Activated CD4-positive, alpha-beta memory T cell treated with anti-CD3 and anti-CD28 coated beads for 36 hours (primary cell): Measurements from ENCODE around the gene TRPM1. TPM values are rescaled to one million over a fixed set of nuclear protein-coding genes. Genes with fewer than 3 reads are reported as not detected.
A peak's percentile ranks its signal among the peaks of the same experiment; 100 is the strongest.

Source experiments
- CTCF ChIA-PET: fragments of 350-600 bp; sonication (Branson Sonifier 250); formaldehyde crosslinking; loops from one replicate; lab custom pipeline; 2021; ENCODE audit warnings: antibody characterized with exemption, inconsistent platforms; lab: Charles Lee
- POLR2A ChIA-PET: fragments of 350-600 bp; sonication (Branson Sonifier 250); formaldehyde crosslinking; loops from one replicate; lab custom pipeline; 2021; ENCODE audit warnings: antibody characterized with exemption; lab: Charles Lee
- DNase-seq: peaks from one replicate; pipeline ENCODE4 v3.0.0-alpha.2; 2020
- H3K27ac Mint-ChIP-seq: one replicate; pipeline ENCODE4 v1.8.0; 2021; ENCODE audit warnings: mixed read lengths
- H3K27me3 Mint-ChIP-seq: one replicate; pipeline ENCODE4 v1.8.0; 2021; ENCODE audit warnings: mixed read lengths
- H3K36me3 Mint-ChIP-seq: one replicate; pipeline ENCODE4 v1.8.0; 2021; ENCODE audit warnings: mixed read lengths
- H3K4me1 Mint-ChIP-seq: one replicate; pipeline ENCODE4 v1.8.0; 2021; ENCODE audit warnings: low read depth, mixed read lengths
- H3K4me3 Mint-ChIP-seq: one replicate; pipeline ENCODE4 v1.8.0; 2021; ENCODE audit warnings: mild to moderate bottlenecking, mixed read lengths
- H3K9me3 Mint-ChIP-seq: one replicate; pipeline ENCODE4 v1.8.0; 2021; ENCODE audit warnings: mixed read lengths
- intact Hi-C: fragments of 100-400 bp; cut with micrococcal nuclease; formaldehyde crosslinking; loops from one replicate; pipeline ENCODE4 v1.15.1; 2023
- total RNA-seq, 2 experiments: library from RNA; stranded (reverse); gene quantifications; one replicate each; pipeline ENCODE4 v1.2.3, GENCODE V29; 2021

The TRPM1 gene
- total RNA-seq, 2 experiments from 2014 or later = not detected

- Mint-ChIP-seq H3K27ac (no peak overlapping the region), H3K9me3 (no peaks in the 10 kb centered on the region), H3K4me1 (peaks cover 6% of the 10 kb centered on the region), H3K27me3 (no peaks in the 10 kb centered on the region), H3K36me3 (peaks cover 14% of the 10 kb centered on the region), H3K4me3 (no peak overlapping the region)
- ChIA-PET CTCF (interaction anchor here (0.7 to 0.8 kb wide), 2 partner anchors 156 to 330 kb away, joined by 3 read pairs; no protein-coding TSS in a partner anchor), POLR2A (interaction anchor here (0.6 to 1.3 kb wide), 2 partner anchors 9 to 17 kb away, joined by 3 read pairs; no protein-coding TSS in a partner anchor)
- no peak for DNase-seq
- intact Hi-C loops = loop anchor here (10.0 kb wide), 1 partner anchor 61 kb away; no protein-coding TSS in a partner anchor
Observed at GRCh38 chr15:30973379-30973778, 128.1 kb downstream of the TRPM1 start.

- H3K4me1 Mint-ChIP-seq = peaks cover 6% of the 10 kb centered on the region
- intact Hi-C loops = loop anchor here (10.0 kb wide), 1 partner anchor 65 kb away; no protein-coding TSS in a partner anchor
- H3K27ac Mint-ChIP-seq = no peak overlapping the region
- no peaks in the 10 kb centered on the region for H3K27me3 Mint-ChIP-seq
- no peaks in the 10 kb centered on the region for H3K9me3 Mint-ChIP-seq
- ChIA-PET POLR2A (no interaction called here), CTCF (no interaction called here)
- peaks cover 16% of the 10 kb centered on the region for H3K36me3 Mint-ChIP-seq
- no peak for DNase-seq
- no peak overlapping the region for H3K4me3 Mint-ChIP-seq
Observed at GRCh38 chr15:30969724-30970123, 131.8 kb downstream of the TRPM1 start.

GRCh38 chr15:30963681-30964080 lies 137.8 kb downstream of the TRPM1 start:
- ChIA-PET CTCF (no interaction called here), POLR2A (no interaction called here)
- intact Hi-C loops = no loop called here
- no peak for DNase-seq
- Mint-ChIP-seq H3K4me1 (peaks cover 13% of the 10 kb centered on the region), H3K27ac (no peak overlapping the region), H3K36me3 (peaks cover 14% of the 10 kb centered on the region), H3K4me3 (no peak overlapping the region), H3K27me3 (no peaks in the 10 kb centered on the region), H3K9me3 (no peaks in the 10 kb centered on the region)

- no peaks in the 10 kb centered on the region for H3K9me3 Mint-ChIP-seq
- H3K36me3 Mint-ChIP-seq = peaks cover 21% of the 10 kb centered on the region
- no peak overlapping the region for H3K4me3 Mint-ChIP-seq
- H3K27me3 Mint-ChIP-seq = no peaks in the 10 kb centered on the region
- ChIA-PET POLR2A (no interaction called here), CTCF (no interaction called here)
- H3K4me1 Mint-ChIP-seq = peaks cover 13% of the 10 kb centered on the region
- no peak for DNase-seq
- no peak overlapping the region for H3K27ac Mint-ChIP-seq
- intact Hi-C loops = no loop called here
Observed at GRCh38 chr15:30962659-30963058, 138.9 kb downstream of the TRPM1 start.

GRCh38 chr15:30962079-30962478 lies 139.4 kb downstream of the TRPM1 start:
- Mint-ChIP-seq H3K9me3 (no peaks in the 10 kb centered on the region), H3K27me3 (no peaks in the 10 kb centered on the region), H3K4me3 (no peak overlapping the region), H3K4me1 (peaks cover 13% of the 10 kb centered on the region), H3K36me3 (peaks cover 23% of the 10 kb centered on the region), H3K27ac (no peak overlapping the region)
- DNase-seq = no peak
- ChIA-PET CTCF (no interaction called here), POLR2A (no interaction called here)
- intact Hi-C loops = no loop called here

- no peaks in the 10 kb centered on the region for H3K27me3 Mint-ChIP-seq
- H3K4me3 Mint-ChIP-seq = no peak overlapping the region
- H3K4me1 Mint-ChIP-seq = peaks cover 4% of the 10 kb centered on the region
- DNase-seq = no peak
- ChIA-PET POLR2A (no interaction called here), CTCF (interaction anchor here (1.6 kb wide), 1 partner anchor 171 kb away, joined by 4 read pairs; no protein-coding TSS in a partner anchor)
- H3K36me3 Mint-ChIP-seq = peaks cover 27% of the 10 kb centered on the region
- no peak overlapping the region for H3K27ac Mint-ChIP-seq
- no peaks in the 10 kb centered on the region for H3K9me3 Mint-ChIP-seq
- intact Hi-C loops = no loop called here
Observed at GRCh38 chr15:30958219-30958618, 143.3 kb downstream of the TRPM1 start.

- Mint-ChIP-seq H3K27me3 (no peaks in the 10 kb centered on the region), H3K27ac (no peak overlapping the region), H3K9me3 (no peaks in the 10 kb centered on the region), H3K36me3 (peaks cover 40% of the 10 kb centered on the region), H3K4me1 (no peaks in the 10 kb centered on the region), H3K4me3 (no peak overlapping the region)
- no peak for DNase-seq
- ChIA-PET CTCF (interaction anchor here (1.1 to 1.6 kb wide), 2 partner anchors 11 to 172 kb away, joined by 3 to 4 read pairs; no protein-coding TSS in a partner anchor), POLR2A (no interaction called here)
- intact Hi-C loops = no loop called here
Observed at GRCh38 chr15:30956216-30957124, 145.1 kb downstream of the TRPM1 start.

GRCh38 chr15:30954674-30955073 lies 146.9 kb downstream of the TRPM1 start:
- ChIA-PET POLR2A (no interaction called here), CTCF (no interaction called here)
- H3K9me3 Mint-ChIP-seq = no peaks in the 10 kb centered on the region
- no peak for DNase-seq
- no peak overlapping the region for H3K4me3 Mint-ChIP-seq
- H3K36me3 Mint-ChIP-seq = peaks cover 45% of the 10 kb centered on the region
- no peak overlapping the region for H3K27ac Mint-ChIP-seq
- H3K27me3 Mint-ChIP-seq = no peaks in the 10 kb centered on the region
- H3K4me1 Mint-ChIP-seq = no peaks in the 10 kb centered on the region
- intact Hi-C loops = no loop called here

- H3K4me1 Mint-ChIP-seq = no peaks in the 10 kb centered on the region
- H3K9me3 Mint-ChIP-seq = peaks cover 3% of the 10 kb centered on the region
- ChIA-PET CTCF (interaction anchor here (1.1 kb wide), 1 partner anchor 175 kb away, joined by 7 read pairs; no protein-coding TSS in a partner anchor), POLR2A (no interaction called here)
- intact Hi-C loops = no loop called here
- H3K36me3 Mint-ChIP-seq = peaks cover 51% of the 10 kb centered on the region
- no peak overlapping the region for H3K4me3 Mint-ChIP-seq
- no peaks in the 10 kb centered on the region for H3K27me3 Mint-ChIP-seq
- H3K27ac Mint-ChIP-seq = peak overlapping the region; percentile 21
- peak; percentile 33 for DNase-seq
Observed at GRCh38 chr15:30953731-30954378, 147.7 kb downstream of the TRPM1 start.

GRCh38 chr15:30953183-30953582 lies 148.3 kb downstream of the TRPM1 start:
- Mint-ChIP-seq H3K36me3 (peaks cover 50% of the 10 kb centered on the region), H3K27me3 (no peaks in the 10 kb centered on the region), H3K9me3 (peaks cover 3% of the 10 kb centered on the region), H3K27ac (no peak overlapping the region), H3K4me1 (no peaks in the 10 kb centered on the region), H3K4me3 (no peak overlapping the region)
- CTCF ChIA-PET = interaction anchor here (1.1 kb wide), 1 partner anchor 176 kb away, joined by 7 read pairs; no protein-coding TSS in a partner anchor
- DNase-seq = no peak
- intact Hi-C loops = no loop called here
- POLR2A ChIA-PET = interaction anchor here (0.6 kb wide), 1 partner anchor 12 kb away, joined by 3 read pairs; no protein-coding TSS in a partner anchor
